Testis (tissue), 3 donors: Measurements from ENCODE around the gene NAA80. TPM values are rescaled to one million over a fixed set of nuclear protein-coding genes. Genes with fewer than 3 reads are reported as not detected.
"Not testable (repeated sequence)": the region's sequence is repeated elsewhere in the genome, so short reads cannot be mapped to it uniquely, and the experiment has no call there.

Source experiments
- DNase-seq: peaks from one replicate; pipeline ENCODE4 v3.0.0-alpha.2; 2019
- H3K27ac ChIP-seq, 2 donors: fragments of 200-600 bp; sonication (generic); one replicate each; pipeline ENCODE4 v1.5.1; 2019
- H3K27me3 ChIP-seq: fragments of 200-600 bp; sonication (generic); one replicate; pipeline ENCODE4 v1.5.1; 2019
- H3K36me3 ChIP-seq: fragments of 200-600 bp; sonication (generic); one replicate; pipeline ENCODE4 v1.5.1; 2017; ENCODE audit warnings: low read depth; ENCODE audit errors: missing control alignments
- H3K4me1 ChIP-seq: fragments of 200-600 bp; sonication (generic); one replicate; pipeline ENCODE4 v1.5.1; 2019
- H3K4me3 ChIP-seq, 2 donors: fragments of 200-600 bp; sonication (generic); one replicate each; pipeline ENCODE4 v1.5.1; 2017 to 2019
- H3K9me3 ChIP-seq: fragments of 200-600 bp; sonication (generic); one replicate; pipeline ENCODE4 v1.5.1; 2017
- POLR2A ChIP-seq: fragments of 450-650 bp; IDR thresholded peaks from one replicate; pipeline ENCODE4 v1.6.1; 2017; ENCODE audit warnings: antibody characterized with exemption, mild to moderate bottlenecking, moderate library complexity
- WGBS, 2 donors: methylation state at CpG; one replicate each; pipeline ENCODE4 v1.1.5; 2018; 5-methylcytosine and 5-hydroxymethylcytosine counted together
- intact Hi-C: fragments of 100-400 bp; cut with DNase I; formaldehyde crosslinking; loops from one replicate; pipeline ENCODE4 v1.15.1; 2023; ENCODE audit warnings: low total_unique reads
- polyA plus RNA-seq: library from polyadenylated mRNA; stranded (reverse); fragments of 350-450 nt; fragmentation: Illumina TruSeq; extraction: RNeasy Lipid Tissue Mini Kit (QIAGEN cat#74804); gene quantifications from one replicate; pipeline ENCODE4 v1.2.3, GENCODE V29; 2014; ENCODE audit warnings: low read depth, low replicate concordance; ENCODE audit not compliant: insufficient read depth
- total RNA-seq, 2 donors: library from RNA; depleted of rRNA; stranded (reverse); fragments of >200 nt; gene quantifications; one replicate each; pipeline ENCODE4 v1.2.3, GENCODE V29; 2016
- TF ChIP-seq, protein P1 (sequence below), 3 experiments: fragments of 450-650 bp in 2 of 3; fragments of 200-600 bp in 1 of 3; sonication (generic) in 1 of 3; IDR thresholded peaks; one replicate each; pipeline ENCODE4 v1.5.1; 2016 to 2019; ENCODE audit warnings: antibody characterized with exemption in 3 of 3, mild to moderate bottlenecking in 2 of 3, moderate library complexity in 1 of 3

The NAA80 gene
- total and polyA plus RNA-seq, 3 donors from 2014 or later: 37.9 to 79.4 (median 72.4) TPM

DNA sequence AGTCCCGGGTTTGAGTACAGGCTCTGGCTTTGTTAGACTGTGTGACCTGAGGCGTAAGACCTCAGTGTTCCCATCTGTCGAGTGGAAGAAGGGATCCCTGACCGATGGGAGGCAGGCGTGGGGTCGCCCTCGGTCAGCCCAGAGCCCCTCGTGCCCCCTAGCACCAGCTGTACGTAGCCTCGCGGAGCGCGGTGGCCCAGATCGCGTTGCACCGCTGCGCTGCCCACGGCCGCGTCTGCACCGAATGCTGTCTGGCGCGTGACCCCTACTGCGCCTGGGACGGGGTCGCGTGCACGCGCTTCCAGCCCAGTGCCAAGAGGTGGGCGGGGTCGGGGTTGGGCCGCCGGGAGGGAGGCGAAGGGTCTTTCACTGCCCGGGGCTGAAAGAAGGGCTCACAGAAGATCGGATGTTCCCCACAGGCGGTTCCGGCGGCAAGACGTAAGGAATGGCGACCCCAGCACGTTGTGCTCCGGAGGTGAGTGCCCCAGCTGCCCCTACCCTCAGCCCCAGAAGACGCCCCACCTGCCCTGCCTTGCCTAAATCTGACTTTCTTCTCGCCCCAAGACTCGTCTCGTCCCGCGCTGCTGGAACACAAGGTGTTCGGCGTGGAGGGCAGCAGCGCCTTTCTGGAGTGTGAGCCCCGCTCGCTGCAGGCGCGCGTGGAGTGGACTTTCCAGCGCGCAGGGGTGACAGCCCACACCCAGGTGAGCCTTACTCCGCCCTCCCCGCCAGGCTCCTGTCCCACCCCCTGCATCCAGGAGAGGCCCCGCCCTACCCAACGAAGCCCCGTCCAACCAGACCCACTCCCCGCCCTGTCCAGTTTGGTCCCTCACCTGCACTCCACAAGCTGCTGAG is 23.8 kb downstream of the NAA80 start:
- Histone ChIP-seq H3K9me3 (no peaks in the 10 kb centered on the region), H3K4me3 (peak overlapping the region in 1 of 2 donors; percentile 36), H3K27ac (no peak overlapping the region), H3K4me1 (peaks cover 8% of the 10 kb centered on the region), H3K27me3 (no peaks in the 10 kb centered on the region), H3K36me3 (no peaks in the 10 kb centered on the region)
- intact Hi-C loops: loop anchor here (10.0 kb wide), 1 partner anchor 81 kb away; the partner anchor contains the start of gene GNAT1
- no peak for DNase-seq
- no peak for TF ChIP-seq POLR2A
- TF ChIP-seq, protein P1, sequence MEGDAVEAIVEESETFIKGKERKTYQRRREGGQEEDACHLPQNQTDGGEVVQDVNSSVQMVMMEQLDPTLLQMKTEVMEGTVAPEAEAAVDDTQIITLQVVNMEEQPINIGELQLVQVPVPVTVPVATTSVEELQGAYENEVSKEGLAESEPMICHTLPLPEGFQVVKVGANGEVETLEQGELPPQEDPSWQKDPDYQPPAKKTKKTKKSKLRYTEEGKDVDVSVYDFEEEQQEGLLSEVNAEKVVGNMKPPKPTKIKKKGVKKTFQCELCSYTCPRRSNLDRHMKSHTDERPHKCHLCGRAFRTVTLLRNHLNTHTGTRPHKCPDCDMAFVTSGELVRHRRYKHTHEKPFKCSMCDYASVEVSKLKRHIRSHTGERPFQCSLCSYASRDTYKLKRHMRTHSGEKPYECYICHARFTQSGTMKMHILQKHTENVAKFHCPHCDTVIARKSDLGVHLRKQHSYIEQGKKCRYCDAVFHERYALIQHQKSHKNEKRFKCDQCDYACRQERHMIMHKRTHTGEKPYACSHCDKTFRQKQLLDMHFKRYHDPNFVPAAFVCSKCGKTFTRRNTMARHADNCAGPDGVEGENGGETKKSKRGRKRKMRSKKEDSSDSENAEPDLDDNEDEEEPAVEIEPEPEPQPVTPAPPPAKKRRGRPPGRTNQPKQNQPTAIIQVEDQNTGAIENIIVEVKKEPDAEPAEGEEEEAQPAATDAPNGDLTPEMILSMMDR (IDR thresholded peaks at IDR 0.05): no peak
- WGBS, 2 donors: 44 to 62% methylated on average over 26 to 65 of the region's 65 CpGs

- 38 to 52% methylated on average over 19 to 26 of the region's 26 CpGs for WGBS, 2 donors
- peak; percentile 74 for DNase-seq
- H3K9me3 ChIP-seq: no peaks in the 10 kb centered on the region
- no peak for TF ChIP-seq POLR2A
- TF ChIP-seq, protein P1 (IDR thresholded peaks at IDR 0.05): peak; percentile 33 to 68 (median 61)
- H3K27ac ChIP-seq: no peak overlapping the region
- H3K27me3 ChIP-seq: no peaks in the 10 kb centered on the region
- H3K36me3 ChIP-seq: no peaks in the 10 kb centered on the region
- no peak overlapping the region for H3K4me3 ChIP-seq
- H3K4me1 ChIP-seq: peaks cover 10% of the 10 kb centered on the region
- intact Hi-C loops: loop anchor here (10.0 kb wide), 1 partner anchor 80 kb away; the partner anchor contains the start of gene GNAT1
Measured at GRCh38 chr3:50274371-50275104, 24.7 kb downstream of the NAA80 start.

DNA sequence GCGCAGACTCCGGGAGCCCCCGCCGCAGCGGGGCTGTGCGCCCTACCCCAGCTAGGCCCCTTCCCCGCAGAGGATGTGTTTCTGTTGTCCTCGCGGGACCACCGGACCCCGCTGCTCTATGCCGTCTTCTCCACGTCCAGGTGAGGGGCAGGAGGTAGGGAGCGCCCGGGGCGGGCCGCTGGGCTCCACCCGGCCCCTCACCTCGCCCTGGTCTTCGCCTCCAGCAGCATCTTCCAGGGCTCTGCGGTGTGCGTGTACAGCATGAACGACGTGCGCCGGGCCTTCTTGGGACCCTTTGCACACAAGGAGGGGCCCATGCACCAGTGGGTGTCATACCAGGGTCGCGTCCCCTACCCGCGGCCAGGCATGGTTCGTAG is 25.5 kb downstream of the NAA80 start:
- Histone ChIP-seq H3K4me1 (peaks cover 19% of the 10 kb centered on the region), H3K27me3 (no peaks in the 10 kb centered on the region), H3K9me3 (no peaks in the 10 kb centered on the region), H3K36me3 (no peaks in the 10 kb centered on the region), H3K4me3 (peak overlapping the region in 1 of 2 donors; percentile 35), H3K27ac (no peak overlapping the region)
- no peak for DNase-seq
- intact Hi-C loops: loop anchor here (10.0 kb wide), 1 partner anchor 79 kb away; the partner anchor contains the start of gene GNAT1
- no peak for TF ChIP-seq POLR2A
- TF ChIP-seq, protein P1 (IDR thresholded peaks at IDR 0.05): no peak
- 40 to 52% methylated on average over 27 to 31 of the region's 31 CpGs for WGBS, 2 donors

GRCh38 chr3:50272911-50273688 is 26.1 kb downstream of the NAA80 start:
- no peaks in the 10 kb centered on the region for H3K27me3 ChIP-seq
- peak; percentile 89 for DNase-seq
- no peaks in the 10 kb centered on the region for H3K9me3 ChIP-seq
- WGBS, 2 donors: 7 to 9% methylated on average over 27 to 59 of the region's 61 CpGs
- H3K36me3 ChIP-seq: no peaks in the 10 kb centered on the region
- H3K4me1 ChIP-seq: peaks cover 22% of the 10 kb centered on the region
- no peak for TF ChIP-seq POLR2A
- TF ChIP-seq, protein P1 (IDR thresholded peaks at IDR 0.05): peak; percentile 95 to 99 (median 98)
- intact Hi-C loops: loop anchor here (10.0 kb wide), 1 partner anchor 78 kb away; the partner anchor contains the start of gene GNAT1
- no peak overlapping the region for H3K27ac ChIP-seq
- peak overlapping the region in 1 of 2 donors; percentile 35 for H3K4me3 ChIP-seq

DNA sequence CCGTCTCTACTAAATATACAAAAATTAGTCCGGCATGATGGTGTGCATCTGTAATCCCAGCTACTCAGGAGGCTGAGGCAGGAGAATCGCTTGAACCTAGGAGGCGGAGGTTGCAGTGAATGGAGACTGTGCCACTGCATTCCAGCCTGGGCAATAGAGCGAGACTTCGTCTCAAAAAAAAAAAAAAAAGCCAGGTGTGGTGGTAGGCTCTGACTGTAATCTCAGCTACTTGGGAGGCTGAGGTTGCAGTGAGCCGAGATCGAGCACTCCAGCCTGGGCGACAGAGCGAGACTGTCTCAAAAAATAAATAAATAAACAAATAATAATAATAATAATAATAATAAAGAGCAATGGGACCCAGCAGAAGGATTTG is 26.7 kb downstream of the NAA80 start:
- not testable (repeated sequence) for DNase-seq, H3K27me3 ChIP-seq, H3K36me3 ChIP-seq, H3K9me3 ChIP-seq, H3K4me3 ChIP-seq, H3K27ac ChIP-seq
- H3K4me1 ChIP-seq: peaks cover 27% of the 10 kb centered on the region
- 57 to 59% methylated on average over 10 of the region's 10 CpGs for WGBS, 2 donors
- intact Hi-C loops: loop anchor here (10.0 kb wide), 1 partner anchor 78 kb away; the partner anchor contains the start of gene GNAT1
